Fibroblast of lung (primary cell): ENCODE data around the gene ERICH6.

Experiments
- CTCF ChIP-seq, 2 donors: IDR thresholded peaks in 1 of 2; conservative IDR thresholded peaks in 1 of 2; 1 replicate in 1 of 2; 2 replicates in 1 of 2; pipeline ENCODE4 v1.5.1; 2011 to 2012; ENCODE audit warnings: low read length in 2 of 2, control low read depth in 1 of 2, inconsistent platforms in 1 of 2, low read depth in 1 of 2, mild to moderate bottlenecking in 1 of 2
- EZH2 ChIP-seq: IDR thresholded peaks from 2 replicates; pipeline ENCODE4 v1.5.1; 2012; ENCODE audit warnings: low read length, control low read depth, mild to moderate bottlenecking; ENCODE audit errors: missing control alignments

DNA sequence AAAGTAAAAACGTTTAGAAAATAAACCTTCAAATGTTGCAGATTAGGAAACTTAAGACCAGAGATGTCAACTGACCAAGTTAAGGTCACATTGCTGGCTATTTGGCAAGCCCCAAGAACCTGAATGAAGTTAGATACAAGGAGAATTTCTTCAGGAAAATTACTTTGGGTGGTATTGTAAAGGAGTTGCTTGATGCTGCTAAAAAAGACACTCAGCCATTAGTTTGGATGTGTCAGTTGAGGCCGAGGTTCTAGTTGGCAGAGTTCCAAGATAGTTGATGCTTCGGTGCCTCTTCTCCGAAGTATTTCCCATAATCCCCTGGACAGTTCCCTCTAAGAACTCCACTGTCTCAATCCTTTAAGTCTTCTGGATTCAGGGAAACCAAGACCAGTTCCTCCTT, 35.0 kb upstream of the ERICH6 start:
- TF ChIP-seq CTCF (conservative IDR thresholded peaks at IDR 0.05 in 1 of 2, IDR thresholded peaks at IDR 0.05 in 1 of 2; ENCODE audit: low read depth in 1 of 2, low read length in 2 of 2) (no peak), EZH2 (no peak)
